CD4-positive, alpha-beta T cell (primary cell): ENCODE measurements around the gene DNAJC17. TPM values are rescaled to one million over a fixed set of nuclear protein-coding genes. Genes with fewer than 3 reads are reported as not detected.

ENCODE experiments used
- ATAC-seq: fragments of 200-7000 bp; cut with Tn5 transposase; one replicate; pipeline ENCODE4 v1.10.0; 2022; ENCODE audit warnings: mild to moderate bottlenecking; ENCODE audit not compliant: poor library complexity
- CTCF ChIA-PET: fragments of 350-600 bp; sonication (Branson Sonifier 250); formaldehyde crosslinking; loops from one replicate; lab custom pipeline; 2021; ENCODE audit warnings: antibody characterized with exemption, inconsistent platforms; lab: Charles Lee
- POLR2A ChIA-PET: fragments of 350-600 bp; sonication (Branson Sonifier 250); formaldehyde crosslinking; loops from one replicate; lab custom pipeline; 2021; ENCODE audit warnings: antibody characterized with exemption, inconsistent platforms; lab: Charles Lee
- DNase-seq, 14 experiments: peaks; one replicate each; pipeline ENCODE4 v3.0.0-alpha.2; 2013 to 2020; ENCODE audit warnings: mixed read lengths in 2 of 14
- H3K27ac ChIP-seq, 2 donors: one replicate each; pipeline versions ENCODE4 v1.5.1 to v1.7.0; 2013; ENCODE audit warnings: low read length in 2 of 2, low read depth in 1 of 2, mild to moderate bottlenecking in 1 of 2
- H3K27me3 ChIP-seq, 2 experiments: 1 replicate in 1 of 2; 2 replicates in 1 of 2; pipeline versions ENCODE4 v1.6.1 to v1.7.0; 2013; ENCODE audit warnings: low read length in 2 of 2, control low read depth in 1 of 2, mild to moderate bottlenecking in 1 of 2, moderate library complexity in 1 of 2; ENCODE audit not compliant: insufficient read depth in 2 of 2, control insufficient read depth in 1 of 2
- H3K36me3 ChIP-seq: one replicate; pipeline ENCODE4 v1.6.1; 2013; ENCODE audit warnings: low read length, control low read depth; ENCODE audit not compliant: insufficient read depth
- H3K4me1 ChIP-seq: one replicate; pipeline ENCODE4 v1.6.1; 2013; ENCODE audit warnings: low read length, control low read depth; ENCODE audit not compliant: insufficient read depth
- H3K4me3 ChIP-seq: one replicate; pipeline ENCODE4 v1.5.1; 2013; ENCODE audit warnings: mild to moderate bottlenecking, low read length, moderate library complexity
- H3K9me3 ChIP-seq, 2 experiments: 1 replicate in 1 of 2; 2 replicates in 1 of 2; pipeline versions ENCODE4 v1.6.1 to v1.7.0; 2013; ENCODE audit warnings: low read length in 2 of 2, mild to moderate bottlenecking in 2 of 2, control low read depth in 1 of 2, moderate library complexity in 1 of 2; ENCODE audit not compliant: control insufficient read depth in 1 of 2, insufficient read depth in 1 of 2
- H3K27ac Mint-ChIP-seq: one replicate; pipeline ENCODE4 v1.8.0; 2020; ENCODE audit warnings: mixed read lengths
- H3K27me3 Mint-ChIP-seq: one replicate; pipeline ENCODE4 v1.8.0; 2021; ENCODE audit warnings: mixed read lengths
- H3K36me3 Mint-ChIP-seq: one replicate; pipeline ENCODE4 v1.8.0; 2021; ENCODE audit warnings: low read depth, mixed read lengths
- H3K4me1 Mint-ChIP-seq: one replicate; pipeline ENCODE4 v1.8.0; 2021; ENCODE audit warnings: low read depth, mixed read lengths
- H3K4me3 Mint-ChIP-seq: one replicate; pipeline ENCODE4 v1.8.0; 2020; ENCODE audit warnings: mild to moderate bottlenecking, mixed read lengths
- H3K9me3 Mint-ChIP-seq: one replicate; pipeline ENCODE4 v1.8.0; 2020; ENCODE audit warnings: mixed read lengths
- CTCF ChIP-seq: fragments of 200-600 bp; IDR thresholded peaks from one replicate; pipeline ENCODE4 v1.8.0; 2022; ENCODE audit warnings: antibody characterized with exemption, mild to moderate bottlenecking
- intact Hi-C, 2 experiments: fragments of 100-400 bp; cut with DNase I in 1 of 2; cut with micrococcal nuclease in 1 of 2; formaldehyde crosslinking; loops; one replicate each; pipeline versions ENCODE4 v1.15.1 to v1.9.0; 2023 to 2025; cut with DNase I, micrococcal nuclease
- total RNA-seq, 174 experiments: library from RNA in 2 of 174; stranded (reverse) in 2 of 174; gene quantifications; one replicate each; pipeline ENCODE4 v1.2.3 and lab custom pipeline; 2021 to 2026

The DNAJC17 gene
- total RNA-seq, 2 experiments from 2014 or later: 14.4 to 17.9 TPM

- H3K4me3 Mint-ChIP-seq: peak overlapping the region; percentile 34
- intact Hi-C loops: no loop called here
- no peaks in the 10 kb centered on the region for H3K9me3 Mint-ChIP-seq
- H3K36me3 ChIP-seq: no peaks in the 10 kb centered on the region
- no peak overlapping the region for H3K4me3 ChIP-seq
- peaks cover 0 to 10% of the 10 kb centered on the region in 2 experiments for H3K27me3 ChIP-seq
- POLR2A ChIA-PET: interaction anchor here (0.6 kb wide), 1 partner anchor 152 kb away, joined by 3 read pairs; no protein-coding TSS in a partner anchor
- H3K36me3 Mint-ChIP-seq: no peaks in the 10 kb centered on the region
- DNase-seq (no peak), ATAC-seq (no peak)
- H3K27me3 Mint-ChIP-seq: peaks cover 9% of the 10 kb centered on the region
- no peak overlapping the region for H3K27ac Mint-ChIP-seq
- H3K9me3 ChIP-seq: no peaks in the 10 kb centered on the region
- H3K27ac ChIP-seq: no peak overlapping the region
- CTCF ChIA-PET: interaction anchor here (0.7 kb wide), 1 partner anchor 49 kb away, joined by 5 read pairs; the partner anchor contains the start of gene VPS18
- peaks cover 34% of the 10 kb centered on the region for H3K4me1 Mint-ChIP-seq
- TF ChIP-seq CTCF: no peak
- H3K4me1 ChIP-seq: peaks cover 42% of the 10 kb centered on the region
Observed at GRCh38 chr15:40845511-40846284, 38.4 kb upstream of the DNAJC17 start.

- TF ChIP-seq CTCF: no peak
- peak overlapping the region; percentile 51 for H3K27ac Mint-ChIP-seq
- ATAC-seq: no peak
- ChIA-PET CTCF (interaction anchor here (0.7 to 1.0 kb wide), 2 partner anchors 13 to 49 kb away, joined by 5 read pairs; partner anchors contain the start of gene VPS18), POLR2A (interaction anchor here (0.6 to 1.4 kb wide), 3 partner anchors 45 to 152 kb away, joined by 3 to 7 read pairs (median 3); partner anchors contain the start of gene VPS18)
- peaks cover 9% of the 10 kb centered on the region for H3K27me3 Mint-ChIP-seq
- H3K9me3 Mint-ChIP-seq: no peaks in the 10 kb centered on the region
- no peak for DNase-seq
- H3K4me3 ChIP-seq: peak overlapping the region; percentile 61
- H3K27me3 ChIP-seq: peaks cover 0 to 10% of the 10 kb centered on the region in 2 experiments
- H3K36me3 Mint-ChIP-seq: no peaks in the 10 kb centered on the region
- H3K27ac ChIP-seq: no peak overlapping the region
- H3K36me3 ChIP-seq: no peaks in the 10 kb centered on the region
- peaks cover 42% of the 10 kb centered on the region for H3K4me1 ChIP-seq
- H3K4me3 Mint-ChIP-seq: peak overlapping the region; percentile 87
- intact Hi-C loops: no loop called here
- no peaks in the 10 kb centered on the region for H3K9me3 ChIP-seq
- H3K4me1 Mint-ChIP-seq: peaks cover 34% of the 10 kb centered on the region
Observed at GRCh38 chr15:40845036-40845435, 37.8 kb upstream of the DNAJC17 start.

GRCh38 chr15:40844696-40845030, 37.4 kb upstream of the DNAJC17 start:
- peak in 11 of 14 experiments; percentile 9 to 59 (median 29) for DNase-seq
- Mint-ChIP-seq H3K27me3 (peaks cover 9% of the 10 kb centered on the region), H3K36me3 (no peaks in the 10 kb centered on the region), H3K27ac (peak overlapping the region; percentile 51), H3K9me3 (no peaks in the 10 kb centered on the region), H3K4me1 (peaks cover 34% of the 10 kb centered on the region), H3K4me3 (peak overlapping the region; percentile 87)
- Histone ChIP-seq H3K9me3 (no peaks in the 10 kb centered on the region), H3K4me1 (peaks cover 42% of the 10 kb centered on the region), H3K4me3 (peak overlapping the region; percentile 61), H3K36me3 (no peaks in the 10 kb centered on the region), H3K27me3 (peaks cover 0 to 10% of the 10 kb centered on the region in 2 experiments), H3K27ac (no peak overlapping the region)
- ChIA-PET CTCF (interaction anchor here (1.0 kb wide), 1 partner anchor 13 kb away, joined by 5 read pairs; no protein-coding TSS in a partner anchor), POLR2A (interaction anchor here (0.6 to 1.4 kb wide), 3 partner anchors 44 to 150 kb away, joined by 3 to 7 read pairs (median 7); partner anchors contain the start of genes RAD51 and VPS18)
- TF ChIP-seq CTCF: no peak
- peak; percentile 68 for ATAC-seq
- intact Hi-C loops: no loop called here
